Measurements from ENCODE around the gene CD8A.
A peak's percentile ranks its signal among the peaks of the same experiment; 100 is the strongest.

Gene CD8A

DNA sequence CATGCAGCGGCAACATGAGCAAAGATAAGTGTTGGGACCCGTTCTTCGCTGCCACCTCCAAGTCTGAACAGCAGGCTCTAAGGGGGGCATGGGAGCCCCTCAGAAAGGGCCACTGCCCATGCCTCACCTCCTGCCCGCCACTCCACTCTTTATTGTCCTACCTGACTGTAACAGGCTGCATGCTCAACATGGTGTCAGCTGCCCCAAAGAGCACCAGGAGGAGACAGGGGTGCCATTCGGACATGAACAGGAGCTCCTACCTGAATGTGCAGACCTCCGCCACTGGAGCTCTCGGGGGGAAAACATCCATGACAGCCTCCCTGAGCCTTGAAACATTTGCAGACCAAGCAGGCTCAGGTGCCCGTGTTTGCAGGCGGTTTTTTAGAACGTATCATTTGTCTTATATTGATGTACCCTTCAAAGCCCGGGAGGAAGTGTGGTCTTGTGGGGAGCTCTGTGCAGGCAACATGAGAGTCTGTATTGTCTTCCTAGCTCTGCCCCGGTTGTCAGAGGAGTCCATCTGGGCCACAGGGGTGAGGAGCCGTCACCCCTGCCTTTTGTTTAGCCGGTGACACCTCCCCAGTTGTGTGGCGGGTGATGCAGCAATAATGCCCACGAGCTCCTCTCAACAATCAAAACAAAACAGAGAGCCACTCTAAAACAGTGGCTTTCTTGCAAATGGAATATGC is 35.1 kb upstream of the CD8A start:
- Histone ChIP-seq H2AFZ (ENCODE audit: low read depth, low read length) (peak overlapping the region; percentile 56), H3K4me2 (ENCODE audit: insufficient read depth, low read length) (peak overlapping the region; percentile 79), H3K4me1 (ENCODE audit: insufficient read depth, low read length) (peaks cover 57% of the 10 kb centered on the region), H3K9me3 (ENCODE audit: insufficient read depth, low read length, severe bottlenecking) (no peaks in the 10 kb centered on the region), H3K4me3 (ENCODE audit: low read depth in 1 of 2, low read length in 2 of 2) (peak overlapping the region in 1 of 2 experiments; percentile 54; a peak in 3 of 4 replicates), H3K27ac (ENCODE audit: low read length) (peak overlapping the region; percentile 90), H4K20me1 (ENCODE audit: insufficient read depth, low read length) (no peaks in the 10 kb centered on the region), H3K79me2 (ENCODE audit: insufficient read depth, low read length) (no peaks in the 10 kb centered on the region), H3K27me3 (ENCODE audit: insufficient read depth, low read length, poor library complexity) (no peaks in the 10 kb centered on the region), H3K36me3 (ENCODE audit: insufficient read depth, low read length) (no peaks in the 10 kb centered on the region), H3K9ac (ENCODE audit: low read depth, low read length) (peak overlapping the region; percentile 57)
- DNase-seq (peak; percentile 86), ATAC-seq (ENCODE audit: insufficient read depth, low read depth) (peak; percentile 82)
- TF ChIP-seq, protein P1, sequence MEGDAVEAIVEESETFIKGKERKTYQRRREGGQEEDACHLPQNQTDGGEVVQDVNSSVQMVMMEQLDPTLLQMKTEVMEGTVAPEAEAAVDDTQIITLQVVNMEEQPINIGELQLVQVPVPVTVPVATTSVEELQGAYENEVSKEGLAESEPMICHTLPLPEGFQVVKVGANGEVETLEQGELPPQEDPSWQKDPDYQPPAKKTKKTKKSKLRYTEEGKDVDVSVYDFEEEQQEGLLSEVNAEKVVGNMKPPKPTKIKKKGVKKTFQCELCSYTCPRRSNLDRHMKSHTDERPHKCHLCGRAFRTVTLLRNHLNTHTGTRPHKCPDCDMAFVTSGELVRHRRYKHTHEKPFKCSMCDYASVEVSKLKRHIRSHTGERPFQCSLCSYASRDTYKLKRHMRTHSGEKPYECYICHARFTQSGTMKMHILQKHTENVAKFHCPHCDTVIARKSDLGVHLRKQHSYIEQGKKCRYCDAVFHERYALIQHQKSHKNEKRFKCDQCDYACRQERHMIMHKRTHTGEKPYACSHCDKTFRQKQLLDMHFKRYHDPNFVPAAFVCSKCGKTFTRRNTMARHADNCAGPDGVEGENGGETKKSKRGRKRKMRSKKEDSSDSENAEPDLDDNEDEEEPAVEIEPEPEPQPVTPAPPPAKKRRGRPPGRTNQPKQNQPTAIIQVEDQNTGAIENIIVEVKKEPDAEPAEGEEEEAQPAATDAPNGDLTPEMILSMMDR (IDR thresholded peaks at IDR 0.05; ENCODE audit: borderline replicate concordance, extremely low read depth, low read length, poor library complexity, severe bottlenecking), result no peak
- no peak for TF ChIP-seq EZH2 (IDR thresholded peaks at IDR 0.05; ENCODE audit: borderline replicate concordance, low read depth, low read length, severe bottlenecking)

DNA sequence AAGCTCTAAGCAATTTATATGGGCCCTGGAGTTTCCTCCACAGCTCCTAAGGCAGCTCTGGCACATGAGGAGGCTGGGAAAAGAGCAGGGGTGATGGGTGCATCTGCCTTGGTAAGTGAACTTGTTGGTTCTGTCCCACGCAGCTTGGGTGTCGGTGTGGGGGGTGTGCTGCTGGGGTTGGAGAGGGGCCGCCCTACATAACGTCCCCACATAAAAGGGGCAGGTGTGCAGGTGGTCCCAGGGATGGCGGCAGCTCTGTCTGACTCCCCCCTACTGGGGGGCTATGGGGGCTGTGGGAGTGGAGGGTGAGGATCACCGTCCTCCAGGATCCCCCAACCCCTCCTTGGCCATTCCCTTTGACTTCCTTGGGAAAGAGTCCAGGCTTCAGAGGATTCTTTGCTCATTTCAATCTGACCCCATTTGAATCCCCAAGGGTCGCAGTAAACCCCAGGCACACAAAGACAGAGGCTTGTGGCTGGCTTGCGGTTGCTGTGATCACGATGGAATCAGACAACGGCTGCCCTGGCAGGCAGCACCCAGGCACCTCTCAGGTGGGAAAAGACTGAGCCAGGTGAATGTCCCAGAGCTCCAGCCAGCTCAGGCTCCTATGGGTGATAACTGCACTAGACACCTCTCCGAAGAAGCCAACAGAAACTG is 34.5 kb upstream of the CD8A start:
- Histone ChIP-seq H3K4me3 (ENCODE audit: low read depth in 1 of 2, low read length in 2 of 2) (peak overlapping the region in 1 of 2 experiments; percentile 54; a peak in 3 of 4 replicates), H3K4me1 (ENCODE audit: insufficient read depth, low read length) (peaks cover 57% of the 10 kb centered on the region), H2AFZ (ENCODE audit: low read depth, low read length) (0 out of 2 replicates have a peak overlapping the region, but pooled peaks have one; percentile 56), H4K20me1 (ENCODE audit: insufficient read depth, low read length) (no peaks in the 10 kb centered on the region), H3K36me3 (ENCODE audit: insufficient read depth, low read length) (no peaks in the 10 kb centered on the region), H3K79me2 (ENCODE audit: insufficient read depth, low read length) (no peaks in the 10 kb centered on the region), H3K4me2 (ENCODE audit: insufficient read depth, low read length) (peak overlapping the region; percentile 79), H3K9me3 (ENCODE audit: insufficient read depth, low read length, severe bottlenecking) (no peaks in the 10 kb centered on the region), H3K9ac (ENCODE audit: low read depth, low read length) (peak overlapping the region; percentile 57), H3K27ac (ENCODE audit: low read length) (peak overlapping the region; percentile 90), H3K27me3 (ENCODE audit: insufficient read depth, low read length, poor library complexity) (no peaks in the 10 kb centered on the region)
- TF ChIP-seq, protein P1 (IDR thresholded peaks at IDR 0.05; ENCODE audit: borderline replicate concordance, extremely low read depth, low read length, poor library complexity, severe bottlenecking), result no peak
- no peak for TF ChIP-seq EZH2 (IDR thresholded peaks at IDR 0.05; ENCODE audit: borderline replicate concordance, low read depth, low read length, severe bottlenecking)
- DNase-seq, result peak; percentile 88
- ATAC-seq (ENCODE audit: insufficient read depth, low read depth), result peak; percentile 69

GRCh38 chr2:86822668-86823345 is 32.1 kb upstream of the CD8A start:
- DNase-seq (no peak), ATAC-seq (ENCODE audit: insufficient read depth, low read depth) (no peak)
- H3K9me3 ChIP-seq (ENCODE audit: insufficient read depth, low read length, severe bottlenecking), result no peaks in the 10 kb centered on the region
- peaks cover 70% of the 10 kb centered on the region for H3K4me1 ChIP-seq (ENCODE audit: insufficient read depth, low read length)
- TF ChIP-seq, protein P1 (IDR thresholded peaks at IDR 0.05; ENCODE audit: borderline replicate concordance, extremely low read depth, low read length, poor library complexity, severe bottlenecking), result no peak
- no peak for TF ChIP-seq EZH2 (IDR thresholded peaks at IDR 0.05; ENCODE audit: borderline replicate concordance, low read depth, low read length, severe bottlenecking)
- H2AFZ ChIP-seq (ENCODE audit: low read depth, low read length), result no peak overlapping the region
- no peaks in the 10 kb centered on the region for H3K27me3 ChIP-seq (ENCODE audit: insufficient read depth, low read length, poor library complexity)
- no peak overlapping the region for H3K9ac ChIP-seq (ENCODE audit: low read depth, low read length)
- H4K20me1 ChIP-seq (ENCODE audit: insufficient read depth, low read length), result no peaks in the 10 kb centered on the region
- H3K27ac ChIP-seq (ENCODE audit: low read length), result no peak overlapping the region; the same call in 1 of the 2 replicates
- no peaks in the 10 kb centered on the region for H3K36me3 ChIP-seq (ENCODE audit: insufficient read depth, low read length)
- no peaks in the 10 kb centered on the region for H3K79me2 ChIP-seq (ENCODE audit: insufficient read depth, low read length)
- H3K4me2 ChIP-seq (ENCODE audit: insufficient read depth, low read length), result no peak overlapping the region
- no peak overlapping the region for H3K4me3 ChIP-seq (ENCODE audit: low read depth in 1 of 2, low read length in 2 of 2)
